Renal cortex interstitium (tissue), 11 donors: Measurements from ENCODE around the gene SHROOM3. TPM values are rescaled to one million over a fixed set of nuclear protein-coding genes. Genes with fewer than 3 reads are reported as not detected.

Experiments
- DNase-seq, 11 donors: peaks; one replicate each; pipeline ENCODE4 v3.0.0-alpha.2; 2013; ENCODE audit warnings: low read depth in 9 of 11, low spot score in 4 of 11; ENCODE audit errors: extremely low read depth in 1 of 11
- polyA plus RNA-seq, 3 donors: library from polyadenylated mRNA; unstranded; fragments of 120-200 nt; gene quantifications; one replicate each; pipeline ENCODE4 v1.2.1, GENCODE V29; 2013; ENCODE audit not compliant: insufficient read length in 3 of 3

The SHROOM3 gene
- polyA plus RNA-seq, 3 donors: 33.4 to 42.4 (median 38.0) TPM

DNA sequence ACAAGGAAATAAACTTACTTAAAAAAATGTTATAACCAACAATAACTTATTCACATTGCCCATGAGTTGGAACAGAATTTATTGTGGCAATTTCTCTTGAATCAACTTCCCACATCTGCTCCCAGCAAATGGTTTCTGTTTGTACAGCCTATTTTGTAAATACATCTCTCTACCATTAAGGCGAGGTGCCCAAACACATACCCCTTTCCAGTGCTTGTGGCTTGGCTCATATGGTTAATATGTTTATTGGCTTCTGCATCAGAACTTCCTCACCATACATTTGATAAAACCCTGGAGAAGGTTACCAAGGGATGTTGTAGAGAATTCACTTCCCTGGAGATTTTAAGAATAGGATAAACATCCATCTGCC is 255.9 kb downstream of the SHROOM3 start:
- DNase-seq: no peak

DNA sequence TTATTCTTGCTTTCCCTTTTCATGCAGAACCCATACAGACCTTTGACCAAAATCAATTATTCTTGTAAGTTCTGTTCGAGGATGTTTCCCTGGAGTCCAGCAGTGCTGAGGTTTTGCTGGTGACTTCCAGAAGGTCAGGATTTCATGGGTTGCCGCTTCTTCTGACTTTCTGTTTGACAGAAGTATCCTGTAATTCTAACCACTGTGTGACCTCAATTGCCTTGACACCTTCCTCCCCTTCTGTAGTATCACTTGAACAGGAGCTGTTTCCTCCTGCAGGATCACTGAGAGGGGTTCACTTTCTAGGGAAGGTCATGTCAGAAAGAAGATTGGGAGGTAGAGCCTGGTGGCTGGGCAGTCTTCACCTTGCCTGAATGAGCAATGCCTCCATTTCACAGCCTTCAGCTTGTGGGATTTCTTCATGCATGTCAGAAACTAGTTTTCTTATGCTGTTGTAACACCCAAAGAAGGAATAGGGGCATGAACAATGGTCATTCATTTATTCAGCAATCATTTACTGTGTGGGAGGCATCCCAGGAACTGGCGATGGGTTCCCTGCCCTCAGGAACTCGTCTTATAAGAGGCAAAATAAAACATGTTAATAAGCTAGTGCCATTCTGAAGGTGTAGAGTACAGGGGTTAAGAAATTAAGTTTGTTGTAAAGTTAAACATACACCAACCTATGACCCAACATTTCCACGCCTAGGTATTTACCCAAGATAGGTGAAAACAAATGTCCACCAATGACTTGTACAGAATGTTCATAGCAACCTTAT is 257.0 kb downstream of the SHROOM3 start:
- DNase-seq: peak in 1 of 11 donors; percentile 58

GRCh38 chr4:76692761-76693160 is 257.7 kb downstream of the SHROOM3 start:
- no peak for DNase-seq

DNA sequence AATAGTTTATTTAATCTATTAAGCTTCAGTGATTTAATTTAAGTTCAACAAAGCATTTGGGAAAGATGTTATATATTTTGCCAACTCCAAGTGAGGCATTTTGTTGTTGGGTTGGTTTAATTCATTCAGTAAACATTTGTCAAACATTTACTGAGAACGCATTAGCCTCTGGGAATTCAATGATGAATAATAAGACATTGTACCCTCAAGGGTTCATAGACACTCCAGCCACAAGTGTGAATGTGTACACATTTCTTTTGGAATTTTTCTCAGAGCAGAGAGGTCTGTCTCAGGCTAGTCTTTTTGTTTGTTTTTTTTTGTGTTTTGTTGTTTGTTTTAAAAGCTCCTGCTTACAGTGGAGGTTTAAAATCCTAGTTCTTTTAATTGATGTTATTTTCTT is 259.0 kb downstream of the SHROOM3 start:
- no peak for DNase-seq

DNA sequence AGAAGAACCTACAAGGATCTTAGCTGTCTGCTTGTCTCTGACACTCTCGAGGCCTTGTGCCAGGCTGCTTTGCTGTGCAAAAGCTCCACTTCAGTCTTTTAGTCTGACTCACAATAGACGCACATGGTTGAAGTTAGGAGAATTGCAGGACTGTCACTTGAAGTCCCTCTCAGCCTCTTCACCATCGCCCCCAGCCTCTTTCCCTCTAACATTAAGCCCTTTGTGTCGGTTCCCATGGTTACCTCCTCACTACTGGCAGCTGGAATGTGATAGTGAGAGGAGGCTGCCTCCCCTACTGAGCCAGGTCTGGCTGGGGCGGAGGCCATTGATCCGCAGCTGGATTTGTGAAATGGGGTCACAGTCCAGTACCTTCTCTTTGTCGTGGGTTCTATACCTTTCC is 261.1 kb downstream of the SHROOM3 start:
- peak in 3 of 11 donors; percentile 48 to 55 (median 49) for DNase-seq

- no peak for DNase-seq
Observed at GRCh38 chr4:76697129-76697803, 262.2 kb downstream of the SHROOM3 start.

DNA sequence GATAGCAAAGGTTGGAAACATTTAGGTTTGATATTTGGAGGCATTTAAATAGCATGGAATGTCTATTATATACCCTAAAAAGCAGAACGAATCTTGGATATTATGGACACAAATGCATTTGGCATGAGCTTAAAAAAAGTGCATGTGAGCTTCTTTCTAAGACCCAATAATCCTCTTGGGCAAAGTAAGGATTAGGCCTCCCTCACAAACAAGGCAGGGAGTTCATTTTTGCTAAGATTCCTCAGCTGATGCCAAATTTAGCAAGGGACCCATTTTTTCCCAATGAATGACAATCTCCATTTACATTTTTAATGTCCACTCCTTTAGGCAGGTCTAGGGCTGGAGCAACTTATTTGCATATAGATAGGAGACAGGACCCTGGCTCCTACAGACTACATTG is 263.1 kb downstream of the SHROOM3 start:
- no peak for DNase-seq

DNA sequence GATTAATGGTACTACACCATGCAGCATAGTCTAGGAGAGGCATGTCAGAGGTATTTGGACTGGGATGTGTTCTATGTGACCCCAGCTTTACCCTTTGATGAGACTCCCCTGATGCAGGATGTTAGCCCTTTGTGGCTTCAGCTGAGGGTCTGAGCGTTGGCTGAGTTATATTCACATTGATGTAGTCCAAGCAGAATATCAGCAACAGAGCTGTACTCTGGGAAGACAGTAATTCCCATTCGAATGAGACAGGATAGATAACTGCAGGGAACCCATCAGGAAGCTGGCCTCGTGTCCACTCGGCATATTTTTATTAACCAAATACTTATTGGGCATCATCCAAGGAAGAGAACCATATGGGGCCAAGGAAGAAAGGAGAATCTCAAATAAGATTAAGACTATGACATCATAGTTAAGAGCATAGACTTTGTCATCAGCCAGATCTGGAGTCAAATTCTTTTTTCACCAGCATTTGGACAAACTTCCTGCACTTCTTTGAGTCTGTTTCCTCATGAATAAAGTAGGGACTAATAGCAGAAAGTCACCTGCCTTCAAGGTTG is 264.8 kb downstream of the SHROOM3 start:
- DNase-seq: no peak

- no peak for DNase-seq
Observed at GRCh38 chr4:76702440-76703122, 267.6 kb downstream of the SHROOM3 start.

- no peak for DNase-seq
Observed at GRCh38 chr4:76703123-76703490, 268.1 kb downstream of the SHROOM3 start.

- DNase-seq: peak in 1 of 11 donors; percentile 45
Observed at GRCh38 chr4:76703676-76704075, 268.6 kb downstream of the SHROOM3 start.

DNA sequence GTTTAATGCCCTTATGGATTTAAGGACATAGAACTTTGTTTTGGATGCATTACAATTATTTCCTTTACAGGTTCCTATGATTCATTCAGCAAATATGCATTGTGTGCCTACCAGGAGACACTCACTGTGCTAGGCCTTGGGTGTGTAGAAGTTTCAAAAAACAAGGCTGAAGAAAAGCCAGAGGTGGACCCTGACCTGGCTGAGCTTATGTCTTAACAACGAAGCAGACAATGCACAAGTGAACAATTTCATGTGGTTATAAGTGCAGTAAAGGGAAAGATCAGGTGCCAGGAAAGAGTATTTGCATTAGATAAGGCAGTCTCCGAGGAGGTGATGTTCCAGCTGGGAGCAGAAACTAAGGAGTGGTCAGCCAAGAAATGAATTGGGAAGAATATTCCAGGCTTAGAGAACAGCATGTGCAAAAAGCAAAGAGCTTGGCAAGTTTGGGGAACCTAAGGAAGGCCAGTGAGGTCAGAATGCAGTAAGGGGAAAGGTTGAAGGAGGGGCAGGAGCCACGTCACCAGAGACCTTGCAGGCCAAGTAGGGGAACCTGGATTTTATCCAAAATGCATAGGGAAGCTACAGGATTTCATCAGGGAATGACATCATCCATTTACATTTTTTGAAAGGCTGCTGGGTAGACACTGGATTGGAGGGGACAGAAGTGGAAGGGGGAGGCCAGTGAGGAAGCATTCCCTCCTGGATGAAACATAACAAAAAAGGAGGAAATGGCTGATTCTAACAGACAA is 269.3 kb downstream of the SHROOM3 start:
- DNase-seq: no peak

DNA sequence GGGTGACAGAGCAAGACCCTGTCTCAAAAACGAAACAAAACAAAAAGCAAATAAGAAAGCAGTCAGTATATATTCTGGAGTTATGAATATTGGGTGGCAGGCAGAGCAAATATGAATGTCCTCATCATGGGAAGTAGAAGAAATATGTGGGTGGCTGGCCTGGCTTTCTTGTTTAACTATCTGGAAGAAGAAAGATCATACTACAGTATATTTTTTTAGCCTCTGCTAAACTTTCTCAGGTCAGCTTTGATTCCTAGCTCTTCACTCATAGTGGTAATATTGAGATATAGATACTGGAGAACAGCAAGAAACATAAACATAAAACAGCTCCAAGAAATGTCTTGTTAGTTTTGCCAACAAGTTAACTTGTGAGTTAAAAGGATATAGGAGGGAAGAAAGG is 270.4 kb downstream of the SHROOM3 start:
- no peak for DNase-seq

GRCh38 chr4:76706581-76706980 is 271.6 kb downstream of the SHROOM3 start:
- DNase-seq: no peak

- DNase-seq: no peak
Observed at GRCh38 chr4:76708971-76709771, 274.1 kb downstream of the SHROOM3 start.

GRCh38 chr4:76709772-76710090 is 274.7 kb downstream of the SHROOM3 start:
- no peak for DNase-seq

- no peak for DNase-seq
Observed at GRCh38 chr4:76712564-76712963, 277.5 kb downstream of the SHROOM3 start.

GRCh38 chr4:76714226-76714625 is 279.2 kb downstream of the SHROOM3 start:
- DNase-seq: no peak

GRCh38 chr4:76716020-76716419 is 281.0 kb downstream of the SHROOM3 start:
- no peak for DNase-seq
